Muscle layer of colon (tissue), 2 donors: ENCODE measurements around the gene CFAP410.
"Not testable (repeated sequence)": the region's sequence is repeated elsewhere in the genome, so short reads cannot be mapped to it uniquely, and the experiment has no call there.

Source experiments
- H3K27ac ChIP-seq: one replicate; pipeline ENCODE4 v1.7.0; 2013; ENCODE audit warnings: low read depth, mild to moderate bottlenecking, low read length, moderate library complexity
- H3K27me3 ChIP-seq, 2 donors: one replicate each; pipeline ENCODE4 v1.7.0; 2013; ENCODE audit warnings: low read length in 2 of 2, mild to moderate bottlenecking in 2 of 2; ENCODE audit not compliant: insufficient read depth in 2 of 2, control insufficient read depth in 1 of 2
- H3K36me3 ChIP-seq: one replicate; pipeline ENCODE4 v1.7.0; 2013; ENCODE audit warnings: mild to moderate bottlenecking, low read length; ENCODE audit not compliant: insufficient read depth
- H3K4me1 ChIP-seq: one replicate; pipeline ENCODE4 v1.7.0; 2013; ENCODE audit warnings: mild to moderate bottlenecking, low read length; ENCODE audit not compliant: insufficient read depth
- H3K4me3 ChIP-seq, 2 donors: one replicate each; pipeline ENCODE4 v1.7.0; 2013; ENCODE audit warnings: low read length in 2 of 2, low read depth in 1 of 2, mild to moderate bottlenecking in 1 of 2, moderate library complexity in 1 of 2
- H3K9ac ChIP-seq: one replicate; pipeline ENCODE4 v1.7.0; 2013; ENCODE audit warnings: low read length
- H3K9me3 ChIP-seq: one replicate; pipeline ENCODE4 v1.7.0; 2013; ENCODE audit warnings: mild to moderate bottlenecking, low read length
- donor health status: abdominal sarcoma.
- donor health status: Adenocarcinoma of cecum.

The CFAP410 gene

DNA sequence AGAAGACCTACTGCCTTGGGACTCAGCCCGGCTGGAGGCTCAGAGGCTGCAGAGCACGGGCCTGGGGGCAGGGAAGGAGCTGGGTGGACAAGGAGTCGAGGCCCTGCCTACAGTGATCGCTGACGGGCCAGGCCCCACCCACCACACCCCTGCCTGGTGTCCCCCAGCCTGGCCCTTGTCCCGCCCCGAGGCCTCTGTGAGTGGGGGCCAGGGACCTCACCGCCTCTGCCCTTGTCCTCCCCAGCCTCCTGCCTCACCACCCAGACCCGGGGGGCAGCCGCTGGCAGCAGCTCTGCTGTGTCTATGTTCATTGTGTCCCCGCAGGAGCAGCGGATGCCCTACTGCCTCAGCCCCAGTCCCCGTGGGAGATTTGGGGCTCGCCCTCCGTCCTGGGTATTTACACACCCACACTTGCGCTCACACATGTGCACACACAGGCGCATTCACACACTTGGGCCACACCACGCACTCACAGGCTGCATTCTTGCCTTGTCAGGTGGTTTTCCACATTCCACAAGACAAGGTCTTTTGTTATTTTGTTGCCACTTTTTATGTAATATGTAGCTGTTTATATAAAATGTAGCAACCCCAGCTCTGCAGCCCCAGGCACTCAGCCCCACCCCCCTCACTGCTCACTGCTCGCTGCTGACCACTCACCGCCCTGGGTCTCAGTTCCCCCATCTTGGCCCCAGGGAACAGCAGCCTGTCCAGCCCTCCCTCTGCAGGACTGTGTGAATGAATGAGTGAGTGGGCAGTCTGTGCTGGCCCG is 32.1 kb downstream of the CFAP410 start:
- no peak overlapping the region for H3K27ac ChIP-seq
- H3K4me1 ChIP-seq: peaks cover 4% of the 10 kb centered on the region
- H3K9ac ChIP-seq: no peak overlapping the region
- peaks cover 13% of the 10 kb centered on the region for H3K36me3 ChIP-seq
- no peaks in the 10 kb centered on the region for H3K9me3 ChIP-seq
- H3K4me3 ChIP-seq: no peak overlapping the region
- no peaks in the 10 kb centered on the region for H3K27me3 ChIP-seq

DNA sequence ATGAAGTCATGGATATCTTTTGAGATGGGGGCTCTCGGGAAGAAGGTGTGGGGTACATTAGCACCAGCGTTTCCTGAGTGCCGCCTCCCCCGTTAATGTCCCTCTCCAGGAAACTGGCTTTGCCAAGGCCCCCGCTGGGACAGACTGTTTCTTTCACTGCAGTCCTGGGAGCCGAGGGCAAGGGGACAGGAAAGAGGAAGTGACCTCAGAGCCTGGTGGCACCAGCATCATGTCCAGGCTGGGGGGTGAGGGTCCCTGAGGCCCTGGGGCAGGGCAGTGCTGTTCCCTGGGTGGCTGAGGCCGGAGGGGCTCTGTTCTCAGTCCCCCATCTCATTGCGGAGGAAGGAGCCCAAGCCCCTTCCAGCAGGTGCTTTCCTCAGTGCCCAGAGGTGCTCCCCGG is 33.5 kb downstream of the CFAP410 start:
- Histone ChIP-seq H3K27ac (no peak overlapping the region), H3K9ac (no peak overlapping the region), H3K4me1 (peaks cover 14% of the 10 kb centered on the region), H3K9me3 (no peaks in the 10 kb centered on the region), H3K27me3 (no peaks in the 10 kb centered on the region), H3K36me3 (peaks cover 6% of the 10 kb centered on the region), H3K4me3 (no peak overlapping the region)

DNA sequence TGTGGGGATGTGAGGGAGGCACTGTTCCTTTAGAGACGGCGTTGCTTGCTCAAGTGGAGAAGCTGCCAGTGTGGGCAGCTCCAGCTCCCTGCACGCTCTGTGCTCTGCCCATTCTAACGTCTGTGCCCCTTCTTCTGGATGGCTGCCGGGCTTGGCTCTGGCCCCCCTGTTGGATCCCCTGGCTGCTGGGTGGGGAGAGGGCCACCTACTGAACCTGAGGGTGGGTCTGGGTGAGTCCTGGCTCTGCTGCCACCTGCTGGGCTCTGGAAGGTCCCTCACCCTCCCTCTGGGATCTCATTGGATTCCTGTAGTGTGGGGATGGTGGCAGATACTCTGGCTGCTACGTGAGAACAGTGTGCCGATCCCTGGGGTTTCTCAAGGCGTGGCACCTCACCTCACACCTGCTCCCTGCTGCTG is 34.3 kb downstream of the CFAP410 start:
- Histone ChIP-seq H3K4me1 (peaks cover 15% of the 10 kb centered on the region), H3K36me3 (peaks cover 2% of the 10 kb centered on the region), H3K4me3 (no peak overlapping the region), H3K27ac (no peak overlapping the region), H3K9ac (no peak overlapping the region), H3K27me3 (no peaks in the 10 kb centered on the region), H3K9me3 (no peaks in the 10 kb centered on the region)

DNA sequence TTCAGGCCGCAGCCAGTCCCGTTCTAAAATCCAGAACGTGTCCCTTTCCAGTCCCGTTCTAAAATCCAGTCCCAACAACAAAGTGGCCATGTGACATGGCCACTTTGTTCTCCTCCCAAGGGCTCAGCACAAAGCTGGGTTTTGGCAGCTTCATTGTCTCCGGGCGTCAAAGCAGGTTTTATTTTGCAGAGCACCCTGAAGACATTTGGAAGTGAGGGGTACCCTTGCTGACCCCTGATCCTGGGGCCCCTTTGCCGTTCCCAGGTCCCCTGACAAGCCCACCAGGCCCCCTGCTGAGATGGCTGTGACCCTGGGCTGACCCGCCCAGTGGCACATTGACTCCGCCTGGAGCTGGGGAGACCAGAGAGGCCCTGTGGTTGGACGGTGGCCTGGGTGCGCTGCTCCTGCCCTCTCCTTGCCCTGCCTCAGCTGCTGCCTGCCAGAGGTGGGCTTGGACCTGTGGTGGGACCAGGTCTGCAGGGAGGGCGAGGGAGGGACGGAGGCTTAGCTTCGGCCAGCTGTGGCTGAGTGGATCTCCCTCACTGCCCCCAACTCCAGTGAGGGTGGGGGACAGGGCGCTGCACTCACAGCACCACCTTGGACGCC is 35.1 kb downstream of the CFAP410 start:
- Histone ChIP-seq H3K27ac (no peak overlapping the region), H3K36me3 (no peaks in the 10 kb centered on the region), H3K4me1 (peaks cover 18% of the 10 kb centered on the region), H3K27me3 (no peaks in the 10 kb centered on the region), H3K4me3 (no peak overlapping the region), H3K9me3 (no peaks in the 10 kb centered on the region), H3K9ac (no peak overlapping the region)

DNA sequence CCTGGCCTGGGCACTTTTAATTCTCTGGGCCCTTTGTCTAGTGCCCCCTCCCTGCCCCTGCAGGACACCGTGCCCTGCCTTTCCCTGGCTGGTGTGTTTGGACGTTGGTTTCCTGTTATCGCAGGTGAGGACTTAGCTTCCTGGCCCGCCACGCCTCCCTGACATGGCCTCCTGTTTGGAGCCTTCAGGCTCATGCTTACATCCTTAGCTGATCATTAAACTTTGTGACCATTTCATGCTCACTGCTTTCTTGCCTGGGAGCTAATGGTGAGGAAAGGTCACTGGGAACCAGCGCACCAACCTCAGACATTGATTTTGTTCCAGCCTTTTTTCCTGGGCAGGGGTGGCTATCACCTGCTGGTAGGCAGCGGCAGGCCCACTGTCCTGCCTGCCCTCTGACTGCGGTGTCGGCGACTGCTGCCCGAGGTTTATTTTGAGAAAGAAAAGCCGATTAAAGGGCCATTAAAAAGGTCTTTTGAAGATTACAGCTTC is 35.7 kb downstream of the CFAP410 start:
- Histone ChIP-seq H3K4me3 (no peak overlapping the region), H3K4me1 (peaks cover 19% of the 10 kb centered on the region), H3K36me3 (no peaks in the 10 kb centered on the region), H3K9me3 (no peaks in the 10 kb centered on the region), H3K27ac (no peak overlapping the region), H3K27me3 (no peaks in the 10 kb centered on the region), H3K9ac (no peak overlapping the region)

DNA sequence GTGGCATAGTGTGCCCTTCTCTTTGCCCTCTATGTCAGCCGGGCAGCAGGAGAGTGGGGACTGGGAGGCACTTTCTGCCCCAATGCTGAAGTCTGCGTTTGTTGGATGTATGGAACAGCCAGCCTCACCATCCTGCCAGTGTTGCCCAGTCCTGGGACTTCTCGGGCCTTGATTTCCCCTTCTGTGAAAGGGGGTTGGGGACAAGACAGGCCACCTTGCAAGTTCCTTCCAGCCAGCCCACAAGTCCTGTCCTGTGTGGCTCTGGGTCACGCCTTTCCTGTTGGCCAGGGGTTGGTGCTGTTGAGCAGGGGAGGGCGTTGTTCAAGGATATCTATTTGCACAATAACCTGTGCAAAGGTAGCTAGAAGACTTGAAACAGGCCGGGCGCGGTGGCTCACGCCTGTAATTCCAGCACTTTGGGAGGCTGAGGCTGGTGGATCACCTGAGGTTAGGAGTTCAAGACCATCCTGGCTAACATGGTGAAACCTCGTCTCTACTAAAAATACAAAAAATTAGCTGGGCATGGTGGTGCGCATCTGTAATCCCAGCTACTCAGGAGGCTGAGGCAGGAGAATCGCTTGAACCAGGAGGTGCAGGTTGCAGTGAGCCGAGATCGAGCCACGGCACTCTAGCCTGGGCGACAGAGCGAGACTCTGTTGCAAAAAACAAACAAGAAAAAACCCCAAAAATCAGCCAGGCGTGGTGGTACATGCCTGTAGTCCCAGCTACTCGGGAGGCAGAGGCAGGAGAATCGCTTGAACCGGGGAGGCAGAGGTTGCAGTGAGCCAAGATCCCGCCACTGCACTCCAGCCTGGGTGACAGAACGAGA is 36.4 kb downstream of the CFAP410 start:
- H3K27me3 ChIP-seq, H3K36me3 ChIP-seq, H3K9me3 ChIP-seq, H3K9ac ChIP-seq, H3K4me3 ChIP-seq, H3K27ac ChIP-seq: not testable (repeated sequence)
- H3K4me1 ChIP-seq: peaks cover 22% of the 10 kb centered on the region

DNA sequence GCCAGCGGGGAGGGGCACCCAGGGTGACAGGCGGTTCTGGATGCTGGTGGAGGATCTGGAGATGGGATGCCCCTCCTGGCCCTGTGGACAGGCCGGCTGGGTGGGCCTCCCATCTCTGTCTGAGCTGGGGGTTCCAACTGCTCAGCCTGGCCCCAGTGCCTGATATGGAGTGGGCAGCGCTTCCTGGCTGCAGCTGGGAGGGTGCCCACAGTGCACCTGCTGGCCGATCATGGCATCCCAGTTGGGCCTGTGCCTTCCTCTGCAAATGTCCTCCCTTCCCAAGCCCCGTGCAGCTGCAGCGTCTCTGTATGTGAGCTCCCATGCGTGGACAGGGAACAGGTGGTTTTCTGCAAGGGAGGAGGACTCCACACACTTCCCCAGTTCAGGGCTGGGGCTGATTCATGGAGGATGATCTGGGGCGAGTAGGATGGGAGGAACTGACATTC is 37.2 kb downstream of the CFAP410 start:
- Histone ChIP-seq H3K9ac (no peak overlapping the region), H3K36me3 (no peaks in the 10 kb centered on the region), H3K4me1 (peaks cover 23% of the 10 kb centered on the region), H3K27ac (no peak overlapping the region), H3K9me3 (no peaks in the 10 kb centered on the region), H3K4me3 (no peak overlapping the region), H3K27me3 (peaks cover 0 to 4% of the 10 kb centered on the region in 2 donors)

DNA sequence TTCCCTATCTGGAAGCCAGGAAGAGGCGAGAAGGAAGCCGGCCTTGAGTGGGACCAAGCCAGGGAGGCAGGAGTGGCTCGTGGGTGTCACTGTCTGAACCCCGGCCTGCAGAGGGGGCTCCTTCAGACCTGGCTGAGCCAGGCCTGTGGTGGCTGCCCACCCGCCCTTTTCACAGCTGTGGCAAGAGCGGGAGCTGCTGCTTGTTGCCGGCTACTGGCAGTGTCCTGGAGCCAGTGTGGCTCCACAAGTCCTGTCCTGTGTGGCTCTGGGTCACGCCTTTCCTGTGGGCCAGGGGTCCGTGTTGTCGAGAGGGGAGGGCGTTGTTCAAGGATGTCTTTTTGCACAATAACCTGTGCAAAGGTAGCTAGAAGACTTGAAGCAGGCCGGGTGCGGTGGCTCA is 38.0 kb downstream of the CFAP410 start:
- H3K27me3 ChIP-seq: peaks cover 0 to 6% of the 10 kb centered on the region in 2 donors
- peak overlapping the region; percentile 50 to 74 for H3K4me3 ChIP-seq
- peaks cover 23% of the 10 kb centered on the region for H3K4me1 ChIP-seq
- H3K36me3 ChIP-seq: no peaks in the 10 kb centered on the region
- no peak overlapping the region for H3K27ac ChIP-seq
- H3K9ac ChIP-seq: no peak overlapping the region
- H3K9me3 ChIP-seq: no peaks in the 10 kb centered on the region

DNA sequence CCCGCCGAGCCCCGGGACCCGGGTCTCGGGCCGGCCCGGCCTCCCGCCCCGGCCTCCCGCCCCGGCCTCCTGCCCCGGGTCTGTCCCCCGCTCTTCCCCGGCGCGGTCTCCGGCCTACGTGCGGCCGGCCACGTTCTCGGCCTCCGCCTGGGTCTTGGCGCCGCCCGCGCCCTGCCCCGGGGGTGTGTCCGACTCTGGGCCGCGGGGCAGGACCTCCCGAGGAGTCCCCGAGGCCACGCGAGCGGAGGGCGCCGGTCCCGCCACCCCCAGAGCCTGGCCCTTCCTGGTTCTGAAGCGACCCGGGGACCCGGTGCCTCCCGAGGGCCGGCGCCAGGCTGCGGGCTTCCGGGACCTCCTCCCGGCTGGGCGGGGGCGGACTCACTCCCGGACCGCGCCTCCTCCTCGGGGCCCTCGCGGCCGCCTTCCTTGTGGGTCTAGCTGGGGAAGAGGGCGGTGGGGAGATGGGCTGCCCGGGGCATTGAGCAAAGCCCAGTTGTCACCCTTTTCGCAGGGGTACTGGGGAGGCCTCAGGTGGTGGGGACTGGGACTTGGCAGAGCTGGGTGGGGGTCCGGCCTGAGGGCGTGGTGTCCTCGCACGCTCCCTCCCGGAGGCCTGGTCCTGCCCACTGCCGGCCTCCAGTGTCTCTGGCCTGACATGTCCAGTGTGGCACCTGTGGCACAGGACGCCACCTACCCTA is 38.8 kb downstream of the CFAP410 start:
- H3K27ac ChIP-seq: peak overlapping the region; percentile 58

DNA sequence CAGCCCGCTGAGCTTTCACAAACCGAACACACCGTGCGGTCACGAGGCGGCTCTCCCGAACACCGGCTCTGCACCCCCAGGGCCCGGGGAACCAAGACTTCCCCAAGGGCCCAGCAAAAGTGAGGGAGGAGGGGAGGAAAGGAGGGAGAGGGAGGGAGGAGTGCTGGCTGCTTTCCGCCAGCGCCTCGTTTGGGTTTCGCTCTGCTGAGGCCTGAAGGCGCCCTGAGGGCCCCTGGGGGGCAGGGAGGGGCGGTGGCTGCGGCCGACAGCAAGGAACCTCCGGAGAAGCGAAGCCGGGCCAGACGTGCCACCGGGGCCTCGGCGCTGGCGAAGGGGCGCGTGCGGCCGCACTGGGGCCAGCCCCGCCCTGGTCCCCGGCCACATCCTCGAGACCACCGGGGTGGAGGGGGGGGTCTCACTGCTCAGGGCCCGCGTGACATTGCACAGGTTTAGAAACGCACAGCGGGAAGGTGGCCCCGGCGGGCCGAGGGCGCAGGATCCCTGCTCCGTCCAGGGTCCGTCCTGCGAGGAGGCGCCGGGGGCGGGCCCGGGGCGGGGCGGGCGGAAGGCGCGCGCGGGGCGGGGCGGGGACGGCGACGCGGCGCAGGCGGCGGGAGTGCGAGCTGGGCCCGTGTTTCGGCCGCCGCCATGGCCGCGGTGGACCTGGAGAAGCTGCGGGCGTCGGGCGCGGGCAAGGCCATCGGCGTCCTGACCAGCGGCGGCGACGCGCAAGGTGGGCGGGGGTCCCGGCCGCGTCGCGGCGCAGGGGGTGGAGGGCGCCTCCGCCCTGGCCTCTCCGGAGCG is 39.5 kb downstream of the CFAP410 start, which contains the start of gene PFKL:
PFKL (plus strand) TSS at position 596 of the 804 bp plus-strand sequence; CDS start at position 649, 53 bp downstream.
- H3K9ac ChIP-seq: peak within 1 kb of the TSS; percentile 65
- H3K27me3 ChIP-seq: peaks cover 0 to 19% of the 10 kb centered on the region in 2 donors
- peaks cover 23% of the 10 kb centered on the region for H3K4me1 ChIP-seq

More for the DNA sequence above, 38.8 kb downstream of the CFAP410 start:
- no peak overlapping the region for H3K9ac ChIP-seq
- H3K4me3 ChIP-seq: peak overlapping the region; percentile 50 to 74
- no peaks in the 10 kb centered on the region for H3K9me3 ChIP-seq
- no peaks in the 10 kb centered on the region for H3K36me3 ChIP-seq
- H3K27me3 ChIP-seq: peaks cover 0 to 12% of the 10 kb centered on the region in 2 donors
- H3K4me1 ChIP-seq: peaks cover 23% of the 10 kb centered on the region

More for the DNA sequence above, 39.5 kb downstream of the CFAP410 start, which contains the start of gene PFKL:
- Histone ChIP-seq H3K9me3 (no peaks in the 10 kb centered on the region), H3K36me3 (no peaks in the 10 kb centered on the region), H3K27ac (peak within 1 kb of the TSS; percentile 58), H3K4me3 (peak within 1 kb of the TSS; percentile 74 to 79)
